H1 (cell line): ENCODE measurements around the gene STAT5A.

Experiments
- CREB1 ChIP-seq: IDR thresholded peaks from 2 replicates; pipeline ENCODE4 v1.6.1; 2012; ENCODE audit warnings: inconsistent platforms
- EZH2 ChIP-seq: fragments of 200-600 bp; sonication (generic); IDR thresholded peaks from 2 replicates; pipeline ENCODE4 v1.7.1; 2012; ENCODE audit warnings: low read depth, mild to moderate bottlenecking, moderate library complexity, low read length, inconsistent platforms; ENCODE audit not compliant: severe bottlenecking
- GABPA ChIP-seq: IDR thresholded peaks from 2 replicates; pipeline ENCODE4 v1.6.1; 2011; ENCODE audit warnings: mild to moderate bottlenecking, low read length, moderate library complexity, borderline replicate concordance; ENCODE audit not compliant: insufficient read depth
- HDAC6 ChIP-seq: IDR thresholded peaks from one replicate; pipeline ENCODE4 v1.7.1; 2012; ENCODE audit warnings: low read depth, mild to moderate bottlenecking, inconsistent platforms, low read length, moderate library complexity
- MAFK ChIP-seq: IDR thresholded peaks from 2 replicates; pipeline ENCODE4 v1.6.1; 2012; ENCODE audit warnings: low read depth, mild to moderate bottlenecking, improper control_type of control experiment, low read length
- SIN3A ChIP-seq, 2 experiments: IDR thresholded peaks in 1 of 2; conservative IDR thresholded peaks in 1 of 2; 2 replicates each; pipeline ENCODE4 v1.6.1; 2011 to 2012; ENCODE audit warnings: low read length in 2 of 2, improper control_type of control experiment in 1 of 2, low read depth in 1 of 2, mild to moderate bottlenecking in 1 of 2
- YY1 ChIP-seq: IDR thresholded peaks from 2 replicates; pipeline ENCODE4 v1.6.1; 2011; ENCODE audit warnings: low read depth, mild to moderate bottlenecking, low read length
- TF ChIP-seq, protein P1 (sequence below), 3 experiments: IDR thresholded peaks; 1 replicate in 2 of 3; 2 replicates in 1 of 3; pipeline versions ENCODE4 v1.5.1 to v1.6.1; 2011; ENCODE audit warnings: low read length in 3 of 3, mild to moderate bottlenecking in 3 of 3, inconsistent platforms in 2 of 3, low read depth in 1 of 3, moderate library complexity in 1 of 3; ENCODE audit not compliant: insufficient read depth in 1 of 3; ENCODE audit errors: control extremely low read depth in 1 of 3
- TF ChIP-seq, protein P2 (sequence below): IDR thresholded peaks from 2 replicates; pipeline ENCODE4 v1.6.1; 2011; ENCODE audit warnings: low read length, improper control_type of control experiment

DNA sequence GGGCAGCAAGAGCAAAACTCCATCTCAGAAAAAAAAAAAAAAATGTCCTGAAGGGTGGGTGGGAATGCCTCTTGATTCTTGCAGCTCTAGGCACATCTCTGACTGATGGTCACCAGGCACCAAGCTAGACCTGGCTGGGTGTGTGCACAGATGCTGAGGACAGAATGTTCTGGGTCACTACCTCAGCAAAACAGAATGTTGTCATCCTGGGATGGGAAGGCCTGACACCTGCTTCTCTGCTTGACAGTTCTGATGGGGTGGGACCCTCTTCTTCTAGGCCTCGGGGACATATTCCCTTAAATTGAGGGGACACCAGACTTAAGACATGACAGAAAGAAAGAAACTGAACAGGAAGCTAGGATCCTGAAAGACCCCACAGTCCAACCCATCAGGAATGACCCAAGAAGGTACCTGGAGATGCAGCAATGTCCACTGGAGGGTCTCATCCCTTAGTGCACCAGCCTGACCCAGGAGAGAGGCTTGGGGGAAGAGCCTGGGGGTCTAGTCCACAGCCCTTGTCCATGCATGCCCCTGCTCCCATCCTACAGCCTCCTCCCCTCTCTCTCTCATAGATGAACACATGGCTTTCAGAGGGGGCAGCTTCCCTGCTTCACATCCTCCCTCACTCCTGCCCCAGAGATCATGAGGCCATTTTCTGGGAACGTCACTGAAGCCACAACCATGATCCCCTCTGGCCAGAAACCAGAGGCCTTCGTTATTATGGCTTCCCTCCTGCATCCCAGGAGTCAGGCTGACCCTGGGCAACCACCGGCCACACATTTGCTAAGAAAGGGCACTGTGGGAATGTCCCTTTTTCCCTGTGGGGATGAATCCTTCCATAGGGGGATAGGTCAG is 8.3 kb upstream of the STAT5A start:
- TF ChIP-seq SIN3A (conservative IDR thresholded peaks at IDR 0.05 in 1 of 2, IDR thresholded peaks at IDR 0.05 in 1 of 2; ENCODE audit: low read depth in 1 of 2, low read length in 2 of 2), result no peak
- TF ChIP-seq, protein P1, sequence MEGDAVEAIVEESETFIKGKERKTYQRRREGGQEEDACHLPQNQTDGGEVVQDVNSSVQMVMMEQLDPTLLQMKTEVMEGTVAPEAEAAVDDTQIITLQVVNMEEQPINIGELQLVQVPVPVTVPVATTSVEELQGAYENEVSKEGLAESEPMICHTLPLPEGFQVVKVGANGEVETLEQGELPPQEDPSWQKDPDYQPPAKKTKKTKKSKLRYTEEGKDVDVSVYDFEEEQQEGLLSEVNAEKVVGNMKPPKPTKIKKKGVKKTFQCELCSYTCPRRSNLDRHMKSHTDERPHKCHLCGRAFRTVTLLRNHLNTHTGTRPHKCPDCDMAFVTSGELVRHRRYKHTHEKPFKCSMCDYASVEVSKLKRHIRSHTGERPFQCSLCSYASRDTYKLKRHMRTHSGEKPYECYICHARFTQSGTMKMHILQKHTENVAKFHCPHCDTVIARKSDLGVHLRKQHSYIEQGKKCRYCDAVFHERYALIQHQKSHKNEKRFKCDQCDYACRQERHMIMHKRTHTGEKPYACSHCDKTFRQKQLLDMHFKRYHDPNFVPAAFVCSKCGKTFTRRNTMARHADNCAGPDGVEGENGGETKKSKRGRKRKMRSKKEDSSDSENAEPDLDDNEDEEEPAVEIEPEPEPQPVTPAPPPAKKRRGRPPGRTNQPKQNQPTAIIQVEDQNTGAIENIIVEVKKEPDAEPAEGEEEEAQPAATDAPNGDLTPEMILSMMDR (IDR thresholded peaks at IDR 0.05; ENCODE audit: control extremely low read depth in 1 of 3, insufficient read depth in 1 of 3, low read depth in 1 of 3, low read length in 3 of 3), result no peak
- TF ChIP-seq YY1, result no peak
- TF ChIP-seq CREB1, result no peak
- no peak for TF ChIP-seq GABPA
- TF ChIP-seq MAFK, result no peak
- no peak for TF ChIP-seq EZH2
- TF ChIP-seq, protein P2, sequence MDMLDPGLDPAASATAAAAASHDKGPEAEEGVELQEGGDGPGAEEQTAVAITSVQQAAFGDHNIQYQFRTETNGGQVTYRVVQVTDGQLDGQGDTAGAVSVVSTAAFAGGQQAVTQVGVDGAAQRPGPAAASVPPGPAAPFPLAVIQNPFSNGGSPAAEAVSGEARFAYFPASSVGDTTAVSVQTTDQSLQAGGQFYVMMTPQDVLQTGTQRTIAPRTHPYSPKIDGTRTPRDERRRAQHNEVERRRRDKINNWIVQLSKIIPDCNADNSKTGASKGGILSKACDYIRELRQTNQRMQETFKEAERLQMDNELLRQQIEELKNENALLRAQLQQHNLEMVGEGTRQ, result no peak
- TF ChIP-seq HDAC6, result no peak
